ENCODE results near the gene GRID2IP.
"Not testable (repeated sequence)": the region's sequence is repeated elsewhere in the genome, so short reads cannot be mapped to it uniquely, and the experiment has no call there.

Gene GRID2IP

DNA sequence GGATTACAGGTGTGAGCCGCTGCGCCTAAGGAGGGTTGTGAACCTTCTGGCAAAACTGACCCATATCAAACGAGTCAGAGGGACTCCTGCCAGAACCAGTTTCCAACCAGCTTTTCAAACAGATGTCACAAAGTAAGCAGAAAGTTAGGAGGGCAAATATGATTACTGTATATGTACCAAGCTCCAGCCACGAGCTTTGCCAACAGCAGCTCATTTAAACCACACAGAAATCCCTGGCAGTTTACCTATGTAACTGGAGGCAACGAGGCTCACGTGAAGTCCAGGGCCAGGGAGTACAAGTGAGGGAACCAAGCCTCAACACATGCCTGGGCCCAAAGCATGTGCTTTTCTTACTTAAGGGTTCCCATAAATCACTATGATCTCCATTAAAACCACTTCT, 91.0 kb downstream of the GRID2IP start:
- 0 out of 2 replicates have a peak, but pooled peaks cover 5% of the 10 kb centered on the region for H4K20me1 ChIP-seq
- no peaks in the 10 kb centered on the region for H3K27me3 ChIP-seq
- H3K4me1 ChIP-seq = peaks cover 7% of the 10 kb centered on the region; the same call in 1 of the 2 replicates
- no peak overlapping the region for H3K9ac ChIP-seq
- no peak overlapping the region for H3K4me2 ChIP-seq
- TF ChIP-seq Cebpa-rat (IDR thresholded peaks at IDR 0.05) = no peak
- peaks cover 51% of the 10 kb centered on the region for H3K36me3 ChIP-seq
- no peaks in the 10 kb centered on the region for H3K9me3 ChIP-seq
- H3K27ac ChIP-seq = no peak overlapping the region
- no peak overlapping the region for H3K4me3 ChIP-seq

- H3K4me1 ChIP-seq, H4K20me1 ChIP-seq: not testable (repeated sequence)
These were observed 92.6 kb downstream of the GRID2IP start for GRCh38 chr7:6458676-6459075.

DNA sequence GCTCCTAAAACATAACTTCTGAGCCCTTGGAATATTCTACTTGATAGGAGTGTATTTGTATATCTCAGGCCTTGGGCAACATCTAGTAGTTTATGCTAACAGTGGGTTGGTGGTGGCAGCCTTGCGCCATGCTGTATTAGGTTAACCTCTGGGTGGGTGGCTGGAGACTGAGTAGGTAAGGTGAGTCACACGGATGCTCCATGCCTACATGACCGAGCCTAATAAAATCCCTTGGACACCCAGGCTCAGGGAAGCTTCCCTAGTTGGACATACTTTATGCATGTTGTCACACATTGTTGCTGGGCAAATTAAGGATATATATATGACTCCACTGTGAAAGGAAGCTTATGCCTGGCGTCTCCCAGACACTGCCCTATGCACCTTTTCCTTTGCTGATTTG, 97.5 kb downstream of the GRID2IP start:
- Histone ChIP-seq H3K27ac (no peak overlapping the region), H3K9me3 (no peaks in the 10 kb centered on the region), H3K4me3 (no peak overlapping the region), H3K4me2 (no peak overlapping the region), H3K27me3 (no peaks in the 10 kb centered on the region), H3K4me1 (peaks cover 13% of the 10 kb centered on the region), H4K20me1 (no peaks in the 10 kb centered on the region), H3K36me3 (no peaks in the 10 kb centered on the region), H3K9ac (no peak overlapping the region)
- no peak for TF ChIP-seq Cebpa-rat (IDR thresholded peaks at IDR 0.05)

More at GRCh38 chr7:6458676-6459075, 92.6 kb downstream of the GRID2IP start:
- not testable (repeated sequence) for H3K4me2 ChIP-seq, H3K27ac ChIP-seq, H3K27me3 ChIP-seq, H3K4me3 ChIP-seq, H3K9me3 ChIP-seq, H3K9ac ChIP-seq
- H3K36me3 ChIP-seq = peaks cover 36% of the 10 kb centered on the region

DNA sequence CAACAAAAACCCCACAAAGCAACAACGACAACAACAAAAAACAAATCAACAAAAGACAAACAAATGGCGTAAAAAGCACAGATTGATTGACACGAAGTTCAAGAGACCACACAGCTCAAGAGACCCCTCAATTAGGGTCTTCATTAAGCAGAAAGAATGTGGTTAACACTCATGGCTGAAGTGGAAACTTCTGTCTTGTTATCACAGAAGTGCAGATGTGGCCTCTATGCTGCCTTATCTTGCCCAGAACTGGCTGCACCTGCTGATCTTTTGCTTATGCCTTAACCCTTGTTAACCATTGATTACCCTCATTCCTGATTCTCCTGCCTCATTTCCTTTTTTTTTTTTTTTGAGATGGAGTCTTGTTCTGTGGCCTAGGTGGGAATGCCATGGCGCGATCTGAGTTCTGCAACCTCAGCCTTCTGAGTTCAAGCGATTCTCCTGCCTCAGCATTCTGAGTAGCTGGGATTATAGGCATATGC, 100.0 kb downstream of the GRID2IP start:
- Histone ChIP-seq H3K4me2 (no peak overlapping the region), H3K36me3 (no peaks in the 10 kb centered on the region), H4K20me1 (peaks cover 9% of the 10 kb centered on the region), H3K27ac (no peak overlapping the region), H3K9me3 (no peaks in the 10 kb centered on the region), H3K9ac (no peak overlapping the region), H3K27me3 (no peaks in the 10 kb centered on the region), H3K4me3 (no peak overlapping the region), H3K4me1 (peaks cover 21% of the 10 kb centered on the region)
- no peak for TF ChIP-seq Cebpa-rat (IDR thresholded peaks at IDR 0.05)

- not testable (repeated sequence) for H3K4me2 ChIP-seq, H3K9me3 ChIP-seq, H3K36me3 ChIP-seq, H3K9ac ChIP-seq, H3K27ac ChIP-seq, H3K27me3 ChIP-seq, H3K4me3 ChIP-seq
- peaks cover 16% of the 10 kb centered on the region for H4K20me1 ChIP-seq
- peaks cover 23% of the 10 kb centered on the region for H3K4me1 ChIP-seq
These were observed 100.7 kb downstream of the GRID2IP start for GRCh38 chr7:6450591-6450990.

DNA sequence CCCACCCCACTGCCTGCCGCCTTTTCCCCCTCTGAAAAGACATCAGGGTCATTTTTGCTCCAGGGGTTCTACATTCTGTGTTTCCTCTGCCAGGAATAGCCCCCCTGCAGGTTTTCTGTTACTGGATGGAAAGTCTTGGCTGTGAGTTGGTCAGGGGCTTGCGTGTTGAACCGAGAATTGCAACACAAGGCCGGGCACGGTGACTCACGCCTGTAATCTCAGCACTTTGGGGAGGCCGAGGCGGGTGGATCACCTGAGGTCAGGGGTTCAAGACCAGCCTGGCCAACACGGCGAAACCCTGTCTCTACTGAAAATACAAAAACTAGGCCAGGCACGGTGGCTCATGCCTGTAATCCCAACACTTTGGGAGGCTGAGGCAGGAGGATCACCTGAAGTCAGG, 101.4 kb downstream of the GRID2IP start:
- H3K36me3 ChIP-seq = peaks cover 13% of the 10 kb centered on the region
- not testable (repeated sequence) for H3K4me3 ChIP-seq, H3K27me3 ChIP-seq, H3K27ac ChIP-seq, H3K9ac ChIP-seq, H3K9me3 ChIP-seq, H3K4me2 ChIP-seq
- H3K4me1 ChIP-seq = peaks cover 28% of the 10 kb centered on the region
- peaks cover 23% of the 10 kb centered on the region for H4K20me1 ChIP-seq

- Histone ChIP-seq H3K27ac (0 out of 2 replicates have a peak overlapping the region, but pooled peaks have one; percentile 5), H3K9ac (peak overlapping the region; percentile 99; the same call in 1 of the 2 replicates), H3K4me2 (peak overlapping the region; percentile 88), H3K9me3 (peaks cover under 1% of the 10 kb centered on the region; the same call in 1 of the 2 replicates), H4K20me1 (peaks cover 31% of the 10 kb centered on the region), H3K4me1 (peaks cover 36% of the 10 kb centered on the region), H3K36me3 (peaks cover 21% of the 10 kb centered on the region), H3K27me3 (no peaks in the 10 kb centered on the region), H3K4me3 (peak overlapping the region; percentile 99)
- no peak for TF ChIP-seq Cebpa-rat (IDR thresholded peaks at IDR 0.05)
These were observed 102.2 kb downstream of the GRID2IP start for GRCh38 chr7:6448943-6449543.

- Histone ChIP-seq H3K27ac (peak within 1 kb of the TSS; percentile 96), H3K9ac (peak within 1 kb of the TSS; percentile 99), H3K27me3 (no peaks in the 10 kb centered on the region), H3K36me3 (peaks cover 35% of the 10 kb centered on the region), H3K9me3 (peaks cover 14% of the 10 kb centered on the region; the same call in 1 of the 2 replicates), H4K20me1 (peaks cover 37% of the 10 kb centered on the region), H3K4me1 (peaks cover 47% of the 10 kb centered on the region), H3K4me2 (peak within 1 kb of the TSS; percentile 88), H3K4me3 (peak within 1 kb of the TSS; percentile 99)
- TF ChIP-seq Cebpa-rat (IDR thresholded peaks at IDR 0.05) = no peak
These were observed 103.6 kb downstream of the GRID2IP start, which contains the start of gene DAGLB for GRCh38 chr7:6447581-6448199. Gene DAGLB, minus strand, starts transcription at chr7:6447954. Its CDS starts 112 bp downstream, at chr7:6447842.
